ENCODE results near the gene MRPL23.

MRPL23 gene

GRCh38 chr11:1917523-1918435, 29.4 kb upstream of the MRPL23 start:
- H3K4me1 ChIP-seq (ENCODE audit: insufficient read depth, low read length) = peaks cover 3% of the 10 kb centered on the region
- no peak for DNase-seq
- H3K4me2 ChIP-seq (ENCODE audit: insufficient read depth, low read length) = no peak overlapping the region
- H3K79me2 ChIP-seq (ENCODE audit: insufficient read depth, low read length) = no peaks in the 10 kb centered on the region
- peak; percentile 27; the same call in 1 of the 3 replicates for ATAC-seq (ENCODE audit: insufficient read depth, low read depth)
- no peak overlapping the region for H3K27ac ChIP-seq (ENCODE audit: low read length)
- H3K9me3 ChIP-seq (ENCODE audit: insufficient read depth, low read length, severe bottlenecking) = no peaks in the 10 kb centered on the region
- TF ChIP-seq EZH2 (IDR thresholded peaks at IDR 0.05; ENCODE audit: borderline replicate concordance, low read depth, low read length, severe bottlenecking) (no peak), CTCF (IDR thresholded peaks at IDR 0.05; ENCODE audit: borderline replicate concordance, extremely low read depth, low read length, poor library complexity, severe bottlenecking) (peak; percentile 43)
- H2AFZ ChIP-seq (ENCODE audit: low read depth, low read length) = no peak overlapping the region
- H3K9ac ChIP-seq (ENCODE audit: low read depth, low read length) = no peak overlapping the region
- H3K4me3 ChIP-seq (ENCODE audit: low read depth in 1 of 2, low read length in 2 of 2) = no peak overlapping the region
- H4K20me1 ChIP-seq (ENCODE audit: insufficient read depth, low read length) = no peaks in the 10 kb centered on the region
- H3K27me3 ChIP-seq (ENCODE audit: insufficient read depth, low read length, poor library complexity) = no peaks in the 10 kb centered on the region
- H3K36me3 ChIP-seq (ENCODE audit: insufficient read depth, low read length) = no peaks in the 10 kb centered on the region

GRCh38 chr11:1918436-1919315, 28.5 kb upstream of the MRPL23 start:
- no peak for DNase-seq
- Histone ChIP-seq H4K20me1 (ENCODE audit: insufficient read depth, low read length) (no peaks in the 10 kb centered on the region), H3K4me1 (ENCODE audit: insufficient read depth, low read length) (peaks cover 6% of the 10 kb centered on the region), H3K9ac (ENCODE audit: low read depth, low read length) (no peak overlapping the region), H3K27me3 (ENCODE audit: insufficient read depth, low read length, poor library complexity) (no peaks in the 10 kb centered on the region), H3K36me3 (ENCODE audit: insufficient read depth, low read length) (no peaks in the 10 kb centered on the region), H3K9me3 (ENCODE audit: insufficient read depth, low read length, severe bottlenecking) (no peaks in the 10 kb centered on the region), H3K27ac (ENCODE audit: low read length) (no peak overlapping the region), H3K4me3 (ENCODE audit: low read depth in 1 of 2, low read length in 2 of 2) (no peak overlapping the region), H3K79me2 (ENCODE audit: insufficient read depth, low read length) (no peaks in the 10 kb centered on the region), H2AFZ (ENCODE audit: low read depth, low read length) (no peak overlapping the region), H3K4me2 (ENCODE audit: insufficient read depth, low read length) (no peak overlapping the region)
- no peak for ATAC-seq (ENCODE audit: insufficient read depth, low read depth)
- TF ChIP-seq EZH2 (IDR thresholded peaks at IDR 0.05; ENCODE audit: borderline replicate concordance, low read depth, low read length, severe bottlenecking) (no peak), CTCF (IDR thresholded peaks at IDR 0.05; ENCODE audit: borderline replicate concordance, extremely low read depth, low read length, poor library complexity, severe bottlenecking) (peak; percentile 9)

- DNase-seq = no peak
- no peak for ATAC-seq (ENCODE audit: insufficient read depth, low read depth)
- no peak within 1 kb of the TSS for H3K27ac ChIP-seq (ENCODE audit: low read length)
- H3K9ac ChIP-seq (ENCODE audit: low read depth, low read length) = no peak within 1 kb of the TSS
- no peak within 1 kb of the TSS for H3K4me3 ChIP-seq (ENCODE audit: low read depth in 1 of 2, low read length in 2 of 2)
- TF ChIP-seq EZH2 (IDR thresholded peaks at IDR 0.05; ENCODE audit: borderline replicate concordance, low read depth, low read length, severe bottlenecking) (no peak), CTCF (IDR thresholded peaks at IDR 0.05; ENCODE audit: borderline replicate concordance, extremely low read depth, low read length, poor library complexity, severe bottlenecking) (no peak)
- H3K9me3 ChIP-seq (ENCODE audit: insufficient read depth, low read length, severe bottlenecking) = no peaks in the 10 kb centered on the region
- H2AFZ ChIP-seq (ENCODE audit: low read depth, low read length) = no peak within 1 kb of the TSS
- H3K4me2 ChIP-seq (ENCODE audit: insufficient read depth, low read length) = no peak within 1 kb of the TSS
- H3K27me3 ChIP-seq (ENCODE audit: insufficient read depth, low read length, poor library complexity) = no peaks in the 10 kb centered on the region
- no peaks in the 10 kb centered on the region for H3K79me2 ChIP-seq (ENCODE audit: insufficient read depth, low read length)
- H3K36me3 ChIP-seq (ENCODE audit: insufficient read depth, low read length) = no peaks in the 10 kb centered on the region
- peaks cover 8% of the 10 kb centered on the region for H3K4me1 ChIP-seq (ENCODE audit: insufficient read depth, low read length)
- no peaks in the 10 kb centered on the region for H4K20me1 ChIP-seq (ENCODE audit: insufficient read depth, low read length)
Observed at GRCh38 chr11:1919391-1920127, 27.6 kb upstream of the MRPL23 start, which contains the start of gene TNNT3. TNNT3 (plus strand) TSS chr11:1919703; CDS start chr11:1922875, 3,172 bp downstream.
